H9 (cell line): Measurements from ENCODE around the gene ERICH6B. TPM values are rescaled to one million over a fixed set of nuclear protein-coding genes. Genes with fewer than 3 reads are reported as not detected.

Source experiments
- DNase-seq: peaks from one replicate; pipeline ENCODE4 v3.0.0-alpha.2; 2017
- H2AFZ ChIP-seq: one replicate; pipeline ENCODE4 v1.6.1; 2013; ENCODE audit warnings: mild to moderate bottlenecking, low read length, control low read depth, moderate library complexity
- H2AK5ac ChIP-seq: 2 replicates; pipeline ENCODE4 v1.6.1; 2013; ENCODE audit warnings: low read length, control low read depth, mixed read lengths; ENCODE audit not compliant: insufficient read length
- H2BK120ac ChIP-seq: one replicate; pipeline ENCODE4 v1.6.1; 2013; ENCODE audit warnings: low read depth, mild to moderate bottlenecking, low read length, control low read depth, inconsistent platforms; ENCODE audit not compliant: poor library complexity, severe bottlenecking
- H2BK12ac ChIP-seq: 2 replicates; pipeline ENCODE4 v1.6.1; 2013; ENCODE audit warnings: low read length, control low read depth, mixed read lengths, low read depth; ENCODE audit not compliant: insufficient read length
- H2BK15ac ChIP-seq: 2 replicates; pipeline ENCODE4 v1.6.1; 2013; ENCODE audit warnings: low read depth, low read length, control low read depth
- H2BK20ac ChIP-seq: one replicate; pipeline ENCODE4 v1.6.1; 2013; ENCODE audit warnings: low read depth, mild to moderate bottlenecking, low read length, control low read depth, inconsistent platforms; ENCODE audit not compliant: poor library complexity, severe bottlenecking
- H2BK5ac ChIP-seq: 2 replicates; pipeline ENCODE4 v1.6.1; 2013; ENCODE audit warnings: low read length, control low read depth, mixed read lengths; ENCODE audit not compliant: insufficient read length
- H3K14ac ChIP-seq: 2 replicates; pipeline ENCODE4 v1.6.1; 2013; ENCODE audit warnings: low read length, control low read depth; ENCODE audit not compliant: insufficient read depth
- H3K18ac ChIP-seq: 2 replicates; pipeline ENCODE4 v1.6.1; 2013; ENCODE audit warnings: low read depth, mild to moderate bottlenecking, mixed read lengths, low read length, control low read depth; ENCODE audit not compliant: insufficient read length
- H3K23ac ChIP-seq: 2 replicates; pipeline ENCODE4 v1.6.1; 2013; ENCODE audit warnings: low read length, control low read depth, mixed read lengths, low read depth; ENCODE audit not compliant: insufficient read length
- H3K23me2 ChIP-seq: 2 replicates; pipeline ENCODE4 v1.6.1; 2013; ENCODE audit warnings: low read depth, mild to moderate bottlenecking, mixed read lengths, low read length, control low read depth; ENCODE audit not compliant: insufficient read length, poor library complexity, severe bottlenecking
- H3K27ac ChIP-seq: 2 replicates; pipeline ENCODE4 v1.5.1; 2013; ENCODE audit warnings: low read length, control low read depth, mixed read lengths, low read depth; ENCODE audit not compliant: insufficient read length
- H3K27me3 ChIP-seq: 2 replicates; pipeline ENCODE4 v1.6.1; 2013; ENCODE audit warnings: low read length, control low read depth, inconsistent platforms; ENCODE audit not compliant: insufficient read depth
- H3K4ac ChIP-seq: 2 replicates; pipeline ENCODE4 v1.6.1; 2013; ENCODE audit warnings: low read depth, mild to moderate bottlenecking, control low read depth, inconsistent platforms, low read length, moderate library complexity
- H3K4me1 ChIP-seq: 2 replicates; pipeline ENCODE4 v1.6.1; 2013; ENCODE audit warnings: low read length, control low read depth, inconsistent platforms; ENCODE audit not compliant: insufficient read depth
- H3K4me2 ChIP-seq: 2 replicates; pipeline ENCODE4 v1.6.1; 2013; ENCODE audit warnings: low read length, control low read depth, mixed read lengths; ENCODE audit not compliant: insufficient read length, insufficient read depth
- H3K56ac ChIP-seq: 2 replicates; pipeline ENCODE4 v1.6.1; 2013; ENCODE audit warnings: low read depth, mild to moderate bottlenecking, mixed read lengths, low read length, control low read depth; ENCODE audit not compliant: insufficient read length
- H3K79me1 ChIP-seq: 2 replicates; pipeline ENCODE4 v1.6.1; 2013; ENCODE audit warnings: low read depth, mild to moderate bottlenecking, moderate library complexity, low read length, control low read depth, inconsistent platforms; ENCODE audit not compliant: insufficient read depth, poor library complexity, severe bottlenecking
- H3K79me2 ChIP-seq: 2 replicates; pipeline ENCODE4 v1.6.1; 2013; ENCODE audit warnings: low read length, control low read depth, inconsistent platforms; ENCODE audit not compliant: insufficient read depth
- H3K9ac ChIP-seq: 2 replicates; pipeline ENCODE4 v1.6.1; 2013; ENCODE audit warnings: low read length, control low read depth, mixed read lengths; ENCODE audit not compliant: insufficient read length; ENCODE audit errors: extremely low read depth
- H3K9me3 ChIP-seq: one replicate; pipeline ENCODE4 v1.6.1; 2013; ENCODE audit warnings: low read depth, low read length, inconsistent platforms; ENCODE audit not compliant: control insufficient read depth
- H3T11ph ChIP-seq: one replicate; pipeline ENCODE4 v1.6.1; 2013; ENCODE audit warnings: mild to moderate bottlenecking, low read length, control low read depth, inconsistent platforms
- H4K20me1 ChIP-seq: one replicate; pipeline ENCODE4 v1.6.1; 2013; ENCODE audit not compliant: control insufficient read depth, insufficient read length, insufficient read depth
- H4K5ac ChIP-seq: 2 replicates; pipeline ENCODE4 v1.6.1; 2013; ENCODE audit warnings: low read depth, mild to moderate bottlenecking, mixed read lengths, low read length, control low read depth; ENCODE audit not compliant: insufficient read length
- H4K8ac ChIP-seq: replicated peaks from 2 replicates; pipeline ENCODE4 v1.6.1; 2013; ENCODE audit warnings: low read length, control low read depth, mixed read lengths, low read depth; ENCODE audit not compliant: insufficient read length
- H4K91ac ChIP-seq: 2 replicates; pipeline ENCODE4 v1.6.1; 2013; ENCODE audit warnings: low read depth, mild to moderate bottlenecking, moderate library complexity, mixed read lengths, low read length, control low read depth; ENCODE audit not compliant: insufficient read length
- H3K27ac Mint-ChIP-seq, 3 experiments: 2 replicates in 2 of 3; 3 replicates in 1 of 3; pipeline ENCODE4 v1.8.0; 2020 to 2021; ENCODE audit warnings: mixed read lengths in 3 of 3, mild to moderate bottlenecking in 1 of 3, moderate library complexity in 1 of 3
- H3K27me3 Mint-ChIP-seq: 2 replicates; pipeline ENCODE4 v1.8.0; 2021; ENCODE audit warnings: low read depth, mild to moderate bottlenecking, moderate library complexity, mixed read lengths
- H3K36me3 Mint-ChIP-seq, 3 experiments: 2 replicates in 2 of 3; 3 replicates in 1 of 3; pipeline ENCODE4 v1.8.0; 2020 to 2021; ENCODE audit warnings: low read depth in 3 of 3, mixed read lengths in 3 of 3; ENCODE audit not compliant: insufficient read depth in 1 of 3
- H3K4me1 Mint-ChIP-seq, 2 experiments: 2 replicates each; pipeline ENCODE4 v1.8.0; 2020; ENCODE audit warnings: mixed read lengths in 2 of 2
- H3K4me3 Mint-ChIP-seq, 2 experiments: 2 replicates in 1 of 2; 3 replicates in 1 of 2; pipeline ENCODE4 v1.8.0; 2020 to 2021; ENCODE audit warnings: mild to moderate bottlenecking in 2 of 2, mixed read lengths in 2 of 2, moderate library complexity in 1 of 2
- H3K9me3 Mint-ChIP-seq, 2 experiments: 2 replicates in 1 of 2; 3 replicates in 1 of 2; pipeline ENCODE4 v1.8.0; 2020; ENCODE audit warnings: mild to moderate bottlenecking in 2 of 2, mixed read lengths in 2 of 2, moderate library complexity in 1 of 2
- WGBS: extraction: QIAGEN DNeasy Blood & Tissue Kit; methylation state at CpG from one replicate; pipeline ENCODE4 v1.1.7; 2013; ENCODE audit warnings: missing lambda C conversion rate, low lambda C conversion rate, mixed read lengths; ENCODE audit not compliant: insufficient read length; ENCODE audit errors: extremely low coverage; 5-methylcytosine and 5-hydroxymethylcytosine counted together
- total RNA-seq: library from RNA; stranded (reverse); gene quantifications from 2 replicates; pipeline ENCODE4 v1.2.1, GENCODE V29; 2021
- TF ChIP-seq, protein P1 (sequence below): fragments of 200-600 bp; sonication (generic); conservative IDR thresholded peaks from 3 replicates; pipeline ENCODE4 v1.8.0; 2021; ENCODE audit warnings: antibody characterized with exemption, mild to moderate bottlenecking

ERICH6B gene
- total RNA-seq, 1 experiment from 2014 or later: not detected

DNA sequence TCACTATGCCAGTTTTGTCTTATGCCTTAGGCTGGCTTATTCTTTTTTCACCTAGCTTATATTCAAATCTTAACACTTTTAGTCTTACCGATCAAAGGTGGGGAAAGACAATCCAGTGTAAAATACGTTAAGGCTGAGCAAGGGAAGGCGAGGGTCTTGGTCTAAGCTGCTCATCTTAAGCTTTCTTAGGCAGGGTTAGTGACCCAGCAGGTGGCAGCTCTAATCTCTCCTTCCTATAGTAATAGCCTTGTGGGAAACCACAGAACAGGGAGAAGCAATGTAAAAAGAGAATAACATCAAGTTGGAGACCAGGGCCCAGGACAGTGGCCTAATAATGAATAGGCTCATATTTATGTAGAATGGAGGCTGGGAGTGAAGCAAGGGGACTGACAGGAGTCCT is 104.9 kb downstream of the ERICH6B start:
- Mint-ChIP-seq H3K9me3 (no peaks in the 10 kb centered on the region), H3K4me3 (no peak overlapping the region), H3K36me3 (peaks cover 12 to 46% (median 43%) of the 10 kb centered on the region in 3 experiments; a peak in 6 of 7 replicates), H3K27ac (peak overlapping the region in 1 of 3 experiments; percentile 71; a peak in 1 of 7 replicates), H3K27me3 (no peaks in the 10 kb centered on the region), H3K4me1 (peaks cover 11 to 14% of the 10 kb centered on the region in 2 experiments)
- TF ChIP-seq, protein P1, sequence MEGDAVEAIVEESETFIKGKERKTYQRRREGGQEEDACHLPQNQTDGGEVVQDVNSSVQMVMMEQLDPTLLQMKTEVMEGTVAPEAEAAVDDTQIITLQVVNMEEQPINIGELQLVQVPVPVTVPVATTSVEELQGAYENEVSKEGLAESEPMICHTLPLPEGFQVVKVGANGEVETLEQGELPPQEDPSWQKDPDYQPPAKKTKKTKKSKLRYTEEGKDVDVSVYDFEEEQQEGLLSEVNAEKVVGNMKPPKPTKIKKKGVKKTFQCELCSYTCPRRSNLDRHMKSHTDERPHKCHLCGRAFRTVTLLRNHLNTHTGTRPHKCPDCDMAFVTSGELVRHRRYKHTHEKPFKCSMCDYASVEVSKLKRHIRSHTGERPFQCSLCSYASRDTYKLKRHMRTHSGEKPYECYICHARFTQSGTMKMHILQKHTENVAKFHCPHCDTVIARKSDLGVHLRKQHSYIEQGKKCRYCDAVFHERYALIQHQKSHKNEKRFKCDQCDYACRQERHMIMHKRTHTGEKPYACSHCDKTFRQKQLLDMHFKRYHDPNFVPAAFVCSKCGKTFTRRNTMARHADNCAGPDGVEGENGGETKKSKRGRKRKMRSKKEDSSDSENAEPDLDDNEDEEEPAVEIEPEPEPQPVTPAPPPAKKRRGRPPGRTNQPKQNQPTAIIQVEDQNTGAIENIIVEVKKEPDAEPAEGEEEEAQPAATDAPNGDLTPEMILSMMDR: no peak
- Histone ChIP-seq H2BK120ac (no peak overlapping the region), H3K4ac (no peak overlapping the region), H3K14ac (no peak overlapping the region), H3K56ac (no peak overlapping the region), H4K20me1 (no peaks in the 10 kb centered on the region), H2AK5ac (no peak overlapping the region), H3K23ac (no peak overlapping the region), H3K27ac (no peak overlapping the region), H2BK15ac (no peak overlapping the region), H3K4me2 (no peak overlapping the region), H3T11ph (no peak overlapping the region), H2BK5ac (no peak overlapping the region), H2AFZ (no peak overlapping the region), H3K23me2 (no peaks in the 10 kb centered on the region), H3K79me1 (no peaks in the 10 kb centered on the region), H3K4me1 (no peaks in the 10 kb centered on the region), H3K9ac (no peak overlapping the region), H3K18ac (no peak overlapping the region), H3K27me3 (no peaks in the 10 kb centered on the region), H4K8ac (no peak overlapping the region), H4K5ac (no peak overlapping the region), H2BK12ac (no peak overlapping the region), H2BK20ac (no peak overlapping the region), H4K91ac (no peak overlapping the region), H3K9me3 (no peaks in the 10 kb centered on the region), H3K79me2 (no peaks in the 10 kb centered on the region)
- no CpG with 5 or more reads among the region's 3 CpGs for WGBS
- no peak for DNase-seq
